GM10266 (cell line): ENCODE results near the gene NOTCH3.

Source experiments
- DNase-seq: peaks from one replicate; pipeline ENCODE4 v3.0.0; 2012; ENCODE audit errors: extremely low spot score
- TF ChIP-seq, protein P1 (sequence below): IDR thresholded peaks from 2 replicates; pipeline ENCODE4 v1.5.1; 2012; ENCODE audit warnings: mild to moderate bottlenecking, low read depth; ENCODE audit not compliant: control insufficient read depth, insufficient read depth; ENCODE audit errors: missing control alignments

The NOTCH3 gene

GRCh38 chr19:15128162-15128770 is 72.5 kb downstream of the NOTCH3 start:
- no peak for DNase-seq
- TF ChIP-seq, protein P1, sequence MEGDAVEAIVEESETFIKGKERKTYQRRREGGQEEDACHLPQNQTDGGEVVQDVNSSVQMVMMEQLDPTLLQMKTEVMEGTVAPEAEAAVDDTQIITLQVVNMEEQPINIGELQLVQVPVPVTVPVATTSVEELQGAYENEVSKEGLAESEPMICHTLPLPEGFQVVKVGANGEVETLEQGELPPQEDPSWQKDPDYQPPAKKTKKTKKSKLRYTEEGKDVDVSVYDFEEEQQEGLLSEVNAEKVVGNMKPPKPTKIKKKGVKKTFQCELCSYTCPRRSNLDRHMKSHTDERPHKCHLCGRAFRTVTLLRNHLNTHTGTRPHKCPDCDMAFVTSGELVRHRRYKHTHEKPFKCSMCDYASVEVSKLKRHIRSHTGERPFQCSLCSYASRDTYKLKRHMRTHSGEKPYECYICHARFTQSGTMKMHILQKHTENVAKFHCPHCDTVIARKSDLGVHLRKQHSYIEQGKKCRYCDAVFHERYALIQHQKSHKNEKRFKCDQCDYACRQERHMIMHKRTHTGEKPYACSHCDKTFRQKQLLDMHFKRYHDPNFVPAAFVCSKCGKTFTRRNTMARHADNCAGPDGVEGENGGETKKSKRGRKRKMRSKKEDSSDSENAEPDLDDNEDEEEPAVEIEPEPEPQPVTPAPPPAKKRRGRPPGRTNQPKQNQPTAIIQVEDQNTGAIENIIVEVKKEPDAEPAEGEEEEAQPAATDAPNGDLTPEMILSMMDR: no peak

- DNase-seq: no peak
- TF ChIP-seq, protein P1: no peak
Observed at GRCh38 chr19:15126131-15126910, 74.5 kb downstream of the NOTCH3 start.

DNA sequence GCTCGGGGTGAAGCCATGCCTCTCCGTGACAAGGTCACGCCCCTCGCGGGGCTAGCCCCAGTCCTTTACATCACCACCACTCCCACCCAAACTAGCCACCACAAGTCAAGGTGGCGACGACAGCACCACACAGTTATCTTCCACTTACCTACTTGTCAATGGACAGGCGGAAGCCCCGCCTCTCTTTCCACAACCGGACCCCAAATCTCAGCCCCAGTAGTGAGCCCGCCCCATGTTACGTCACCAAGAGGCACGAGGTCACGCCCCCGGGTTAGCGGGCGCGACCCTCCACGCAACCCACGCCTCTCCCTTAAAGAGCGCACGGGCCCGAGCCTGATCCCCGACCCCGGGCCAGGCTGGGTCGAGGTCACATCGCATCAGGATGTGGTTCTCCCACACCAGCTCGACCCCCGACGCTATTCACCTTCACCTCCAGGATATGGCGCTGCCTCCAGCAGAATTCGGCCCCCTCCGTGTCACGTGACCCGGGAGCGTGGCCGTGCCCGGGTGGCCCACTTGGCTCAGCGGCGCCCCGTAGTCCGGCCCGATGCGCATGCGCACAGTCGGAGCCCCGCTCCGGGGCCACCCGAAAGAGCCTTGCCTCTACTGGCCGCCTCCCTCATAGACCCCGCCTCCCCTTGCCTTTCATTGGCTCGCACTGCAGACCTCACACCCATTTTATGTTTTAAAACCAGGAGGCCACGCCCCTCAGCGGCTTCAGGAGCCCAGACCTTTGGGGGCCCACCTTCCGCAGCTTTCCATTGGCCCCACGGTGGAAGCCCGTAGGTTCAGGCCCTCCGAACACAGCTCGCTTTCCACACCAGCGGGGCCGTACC is 75.3 kb downstream of the NOTCH3 start:
- DNase-seq: peak; percentile 98
- TF ChIP-seq, protein P1: peak; percentile 11

- DNase-seq: no peak
- TF ChIP-seq, protein P1: no peak
Observed at GRCh38 chr19:15124572-15125231, 76.1 kb downstream of the NOTCH3 start.

GRCh38 chr19:15123900-15124299 is 76.9 kb downstream of the NOTCH3 start:
- no peak for DNase-seq
- TF ChIP-seq, protein P1: no peak

DNA sequence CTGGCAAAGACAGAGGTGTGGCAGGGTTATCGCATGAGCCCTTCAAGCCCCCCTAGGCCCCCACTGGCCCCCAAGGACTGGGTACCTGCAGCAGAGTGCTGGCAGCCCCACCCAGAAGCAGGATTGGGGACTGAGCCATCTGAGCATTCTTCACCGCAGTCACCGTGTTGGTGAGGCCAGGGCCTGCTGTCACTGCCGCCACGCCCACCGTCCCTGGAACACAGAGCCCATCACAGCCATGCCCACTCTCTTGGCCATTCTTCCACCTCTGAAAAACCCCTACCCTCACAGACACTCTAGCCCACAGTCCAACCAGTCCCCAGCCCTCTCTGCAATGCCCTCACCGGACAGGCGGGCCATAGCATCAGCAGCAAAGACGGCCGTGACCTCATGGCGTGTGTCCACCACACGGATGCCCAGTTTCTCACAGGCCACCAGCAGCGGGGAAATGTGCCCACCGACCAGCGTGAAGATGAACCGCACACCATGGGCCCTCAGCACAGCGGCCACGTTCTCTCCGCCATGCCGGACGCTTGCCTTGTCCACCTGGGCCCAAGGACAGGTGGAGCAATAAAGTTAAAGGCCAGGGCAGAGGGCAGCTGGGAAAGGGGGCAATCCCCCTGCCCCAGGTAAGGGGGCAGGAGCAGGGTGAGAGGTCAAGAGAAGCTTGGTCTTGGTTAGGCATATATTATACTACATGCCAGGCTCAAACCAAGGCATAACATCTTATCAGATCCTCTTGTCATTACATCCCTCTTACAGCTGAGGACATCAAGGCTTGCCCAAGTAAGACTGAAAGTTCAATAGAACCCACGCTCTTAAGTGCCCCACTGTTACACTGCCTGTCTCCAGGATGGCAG is 77.5 kb downstream of the NOTCH3 start:
- TF ChIP-seq, protein P1: no peak
- no peak for DNase-seq
